A673 (cell line): ENCODE measurements around the gene EXOSC2.

Experiments
- EZH2 ChIP-seq: fragments of 200-600 bp; sonication (generic); IDR thresholded peaks from 2 replicates; pipeline ENCODE4 v1.6.1; 2017; ENCODE audit warnings: borderline replicate concordance, low read depth, mild to moderate bottlenecking, mixed read lengths, antibody characterized with exemption, low read length; ENCODE audit not compliant: poor library complexity, severe bottlenecking
- TF ChIP-seq, protein P1 (sequence below): fragments of 300-800, 200-600 bp; sonication (generic); conservative IDR thresholded peaks from 2 replicates; pipeline ENCODE4 v1.5.1; 2017; ENCODE audit warnings: low read depth, mild to moderate bottlenecking, antibody characterized with exemption, low read length, moderate library complexity, mixed read lengths

GRCh38 chr9:130687615-130688014 lies 6.0 kb upstream of the EXOSC2 start:
- TF ChIP-seq, protein P1, sequence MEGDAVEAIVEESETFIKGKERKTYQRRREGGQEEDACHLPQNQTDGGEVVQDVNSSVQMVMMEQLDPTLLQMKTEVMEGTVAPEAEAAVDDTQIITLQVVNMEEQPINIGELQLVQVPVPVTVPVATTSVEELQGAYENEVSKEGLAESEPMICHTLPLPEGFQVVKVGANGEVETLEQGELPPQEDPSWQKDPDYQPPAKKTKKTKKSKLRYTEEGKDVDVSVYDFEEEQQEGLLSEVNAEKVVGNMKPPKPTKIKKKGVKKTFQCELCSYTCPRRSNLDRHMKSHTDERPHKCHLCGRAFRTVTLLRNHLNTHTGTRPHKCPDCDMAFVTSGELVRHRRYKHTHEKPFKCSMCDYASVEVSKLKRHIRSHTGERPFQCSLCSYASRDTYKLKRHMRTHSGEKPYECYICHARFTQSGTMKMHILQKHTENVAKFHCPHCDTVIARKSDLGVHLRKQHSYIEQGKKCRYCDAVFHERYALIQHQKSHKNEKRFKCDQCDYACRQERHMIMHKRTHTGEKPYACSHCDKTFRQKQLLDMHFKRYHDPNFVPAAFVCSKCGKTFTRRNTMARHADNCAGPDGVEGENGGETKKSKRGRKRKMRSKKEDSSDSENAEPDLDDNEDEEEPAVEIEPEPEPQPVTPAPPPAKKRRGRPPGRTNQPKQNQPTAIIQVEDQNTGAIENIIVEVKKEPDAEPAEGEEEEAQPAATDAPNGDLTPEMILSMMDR, result no peak
- no peak for TF ChIP-seq EZH2
